ENCODE measurements around the gene RNF114.
"Not testable (repeated sequence)": the region's sequence is repeated elsewhere in the genome, so short reads cannot be mapped to it uniquely, and the experiment has no call there.

Gene RNF114

DNA sequence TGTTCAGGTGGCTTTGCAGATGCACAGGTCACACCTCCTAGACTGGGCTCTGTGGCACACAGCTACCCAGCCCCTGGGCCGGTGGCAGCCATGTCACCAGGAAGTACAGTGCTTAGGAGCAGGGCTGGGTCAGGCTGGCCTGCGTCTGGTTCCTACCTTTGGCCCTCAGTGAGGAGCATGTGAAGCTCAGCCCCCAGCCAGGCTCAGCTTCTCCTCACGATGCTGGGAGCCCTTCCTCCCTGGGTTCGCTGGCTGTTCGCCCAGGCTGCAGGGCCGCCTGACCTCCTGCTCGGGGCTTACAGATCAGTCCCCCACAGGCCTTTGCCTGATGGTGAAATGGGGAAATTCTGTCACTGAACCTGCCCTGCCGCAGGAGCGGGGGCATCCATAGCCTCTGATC, 43.9 kb upstream of the RNF114 start:
- H3K36me3 ChIP-seq (ENCODE audit: control insufficient read depth, insufficient read depth, low read length), result no peaks in the 10 kb centered on the region
- H3K27ac ChIP-seq (ENCODE audit: low read depth, low read length), result no peak overlapping the region
- no peak overlapping the region for H3K9ac ChIP-seq (ENCODE audit: low read depth, low read length)
- no peak overlapping the region for H3K4me3 ChIP-seq (ENCODE audit: low read depth, low read length)
- peaks cover 19% of the 10 kb centered on the region for H3K4me1 ChIP-seq (ENCODE audit: control insufficient read depth, insufficient read depth, low read length)
- no peaks in the 10 kb centered on the region for H3K27me3 ChIP-seq (ENCODE audit: control insufficient read depth, insufficient read depth, low read length)
- H3K9me3 ChIP-seq (ENCODE audit: control insufficient read depth, insufficient read depth, low read length), result no peaks in the 10 kb centered on the region

DNA sequence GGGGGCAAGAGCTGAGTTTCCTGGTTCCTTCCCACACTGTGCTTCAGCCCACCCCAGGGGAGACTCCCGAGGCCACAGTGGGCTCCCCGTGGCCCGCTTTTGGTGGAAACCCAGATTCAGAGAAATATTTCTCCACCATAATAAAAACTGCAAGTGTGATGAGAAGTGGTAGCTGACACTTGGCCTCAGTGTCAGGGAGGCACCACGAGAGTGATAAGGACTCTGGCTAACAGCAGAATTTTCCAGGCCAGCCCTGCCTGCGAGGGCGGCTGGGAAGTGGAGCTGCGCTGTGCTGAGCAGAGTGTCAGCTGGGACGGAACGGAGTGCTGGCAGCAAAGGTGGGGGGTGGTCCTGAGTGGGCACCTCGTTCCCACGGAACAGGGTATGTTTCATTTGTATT, 43.4 kb upstream of the RNF114 start:
- H3K9ac ChIP-seq (ENCODE audit: low read depth, low read length), result no peak overlapping the region

GRCh38 chr20:49893242-49894072, 42.7 kb upstream of the RNF114 start:
- H3K27ac ChIP-seq (ENCODE audit: low read depth, low read length), result no peak overlapping the region
- H3K4me1 ChIP-seq (ENCODE audit: control insufficient read depth, insufficient read depth, low read length), result peaks cover 16% of the 10 kb centered on the region
- no peaks in the 10 kb centered on the region for H3K9me3 ChIP-seq (ENCODE audit: control insufficient read depth, insufficient read depth, low read length)
- no peaks in the 10 kb centered on the region for H3K36me3 ChIP-seq (ENCODE audit: control insufficient read depth, insufficient read depth, low read length)
- H3K4me3 ChIP-seq (ENCODE audit: low read depth, low read length), result no peak overlapping the region
- H3K9ac ChIP-seq (ENCODE audit: low read depth, low read length), result no peak overlapping the region
- H3K27me3 ChIP-seq (ENCODE audit: control insufficient read depth, insufficient read depth, low read length), result no peaks in the 10 kb centered on the region

More for the DNA sequence above, 43.4 kb upstream of the RNF114 start:
- H3K9me3 ChIP-seq (ENCODE audit: control insufficient read depth, insufficient read depth, low read length), result no peaks in the 10 kb centered on the region
- H3K27me3 ChIP-seq (ENCODE audit: control insufficient read depth, insufficient read depth, low read length), result no peaks in the 10 kb centered on the region
- H3K27ac ChIP-seq (ENCODE audit: low read depth, low read length), result no peak overlapping the region
- H3K4me3 ChIP-seq (ENCODE audit: low read depth, low read length), result no peak overlapping the region
- H3K4me1 ChIP-seq (ENCODE audit: control insufficient read depth, insufficient read depth, low read length), result peaks cover 19% of the 10 kb centered on the region
- H3K36me3 ChIP-seq (ENCODE audit: control insufficient read depth, insufficient read depth, low read length), result no peaks in the 10 kb centered on the region

GRCh38 chr20:49894073-49894470, 42.1 kb upstream of the RNF114 start:
- H3K9me3 ChIP-seq (ENCODE audit: control insufficient read depth, insufficient read depth, low read length), result no peaks in the 10 kb centered on the region
- no peak overlapping the region for H3K9ac ChIP-seq (ENCODE audit: low read depth, low read length)
- H3K27ac ChIP-seq (ENCODE audit: low read depth, low read length), result no peak overlapping the region
- H3K27me3 ChIP-seq (ENCODE audit: control insufficient read depth, insufficient read depth, low read length), result no peaks in the 10 kb centered on the region
- no peaks in the 10 kb centered on the region for H3K36me3 ChIP-seq (ENCODE audit: control insufficient read depth, insufficient read depth, low read length)
- H3K4me3 ChIP-seq (ENCODE audit: low read depth, low read length), result no peak overlapping the region
- H3K4me1 ChIP-seq (ENCODE audit: control insufficient read depth, insufficient read depth, low read length), result peaks cover 11% of the 10 kb centered on the region

DNA sequence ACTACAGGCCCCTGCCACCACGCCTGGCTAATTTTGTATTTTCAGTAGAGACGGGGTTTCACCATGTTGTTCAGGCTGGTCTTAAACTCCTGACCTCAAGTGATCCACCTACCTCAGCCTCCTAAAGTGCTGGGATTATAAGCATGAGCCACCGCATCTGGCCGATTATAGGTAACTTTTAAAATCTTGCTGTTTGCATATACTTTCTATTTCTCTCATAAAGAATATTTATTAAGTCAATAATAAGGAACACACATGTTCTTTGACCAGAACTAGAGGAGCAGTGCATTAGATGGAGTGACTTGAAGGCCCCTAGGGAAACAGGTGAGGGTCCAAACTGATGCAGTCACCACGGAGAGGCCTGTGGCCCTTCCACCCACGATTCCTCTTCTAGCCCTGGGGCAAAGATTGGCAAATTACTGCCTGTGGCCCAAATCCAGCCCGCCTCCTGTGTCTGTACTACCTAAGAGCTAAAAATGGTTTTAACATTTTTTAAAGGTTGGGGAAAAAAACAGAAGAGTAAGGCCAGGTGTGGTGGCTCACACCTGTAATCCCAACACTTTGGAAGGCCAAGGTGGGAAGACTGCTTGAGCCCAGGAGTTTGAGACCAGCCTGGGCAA, 40.6 kb upstream of the RNF114 start:
- H3K4me1 ChIP-seq (ENCODE audit: control insufficient read depth, insufficient read depth, low read length); H3K27me3 ChIP-seq (ENCODE audit: control insufficient read depth, insufficient read depth, low read length); H3K36me3 ChIP-seq (ENCODE audit: control insufficient read depth, insufficient read depth, low read length); H3K27ac ChIP-seq (ENCODE audit: low read depth, low read length); H3K9ac ChIP-seq (ENCODE audit: low read depth, low read length); H3K4me3 ChIP-seq (ENCODE audit: low read depth, low read length); H3K9me3 ChIP-seq (ENCODE audit: control insufficient read depth, insufficient read depth, low read length): not testable (repeated sequence)

GRCh38 chr20:49896204-49896603, 40.0 kb upstream of the RNF114 start:
- Histone ChIP-seq H3K36me3 (ENCODE audit: control insufficient read depth, insufficient read depth, low read length) (no peaks in the 10 kb centered on the region), H3K4me3 (ENCODE audit: low read depth, low read length) (no peak overlapping the region), H3K27ac (ENCODE audit: low read depth, low read length) (no peak overlapping the region), H3K9me3 (ENCODE audit: control insufficient read depth, insufficient read depth, low read length) (no peaks in the 10 kb centered on the region), H3K9ac (ENCODE audit: low read depth, low read length) (no peak overlapping the region), H3K4me1 (ENCODE audit: control insufficient read depth, insufficient read depth, low read length) (peaks cover 3% of the 10 kb centered on the region), H3K27me3 (ENCODE audit: control insufficient read depth, insufficient read depth, low read length) (no peaks in the 10 kb centered on the region)

- no peaks in the 10 kb centered on the region for H3K27me3 ChIP-seq (ENCODE audit: control insufficient read depth, insufficient read depth, low read length)
Measured at GRCh38 chr20:49899541-49900383, 36.4 kb upstream of the RNF114 start.

DNA sequence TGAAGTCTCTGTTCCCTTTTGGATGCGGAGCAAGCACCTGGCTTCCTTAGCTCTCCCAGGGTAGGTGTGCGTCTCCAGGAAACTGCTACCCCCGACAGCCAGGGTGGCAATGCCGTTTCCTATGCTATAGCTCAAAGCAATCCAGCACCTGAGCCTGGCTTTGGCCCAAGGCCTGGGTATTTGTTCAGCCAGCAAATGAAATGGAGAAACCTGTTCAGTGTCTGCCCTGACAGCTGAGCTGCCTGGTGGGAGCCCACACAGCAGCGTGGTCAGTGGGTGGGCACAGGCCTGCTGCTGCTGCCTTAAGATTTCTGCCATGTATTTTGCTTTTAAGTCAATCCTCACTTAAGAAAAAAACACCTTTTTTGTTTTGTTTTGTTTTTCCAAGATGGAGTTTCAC, 34.6 kb upstream of the RNF114 start:
- Histone ChIP-seq H3K36me3 (ENCODE audit: control insufficient read depth, insufficient read depth, low read length) (peaks cover 29% of the 10 kb centered on the region), H3K27ac (ENCODE audit: low read depth, low read length) (no peak overlapping the region), H3K4me3 (ENCODE audit: low read depth, low read length) (no peak overlapping the region), H3K27me3 (ENCODE audit: control insufficient read depth, insufficient read depth, low read length) (no peaks in the 10 kb centered on the region), H3K4me1 (ENCODE audit: control insufficient read depth, insufficient read depth, low read length) (no peaks in the 10 kb centered on the region), H3K9ac (ENCODE audit: low read depth, low read length) (no peak overlapping the region), H3K9me3 (ENCODE audit: control insufficient read depth, insufficient read depth, low read length) (no peaks in the 10 kb centered on the region)

More at GRCh38 chr20:49899541-49900383, 36.4 kb upstream of the RNF114 start:
- Histone ChIP-seq H3K36me3 (ENCODE audit: control insufficient read depth, insufficient read depth, low read length) (peaks cover 11% of the 10 kb centered on the region), H3K9ac (ENCODE audit: low read depth, low read length) (no peak overlapping the region), H3K4me1 (ENCODE audit: control insufficient read depth, insufficient read depth, low read length) (no peaks in the 10 kb centered on the region), H3K9me3 (ENCODE audit: control insufficient read depth, insufficient read depth, low read length) (no peaks in the 10 kb centered on the region), H3K27ac (ENCODE audit: low read depth, low read length) (no peak overlapping the region), H3K4me3 (ENCODE audit: low read depth, low read length) (no peak overlapping the region)

GRCh38 chr20:49904440-49905214, 31.6 kb upstream of the RNF114 start:
- H3K27me3 ChIP-seq (ENCODE audit: control insufficient read depth, insufficient read depth, low read length), result no peaks in the 10 kb centered on the region
- H3K9ac ChIP-seq (ENCODE audit: low read depth, low read length), result no peak overlapping the region
- H3K36me3 ChIP-seq (ENCODE audit: control insufficient read depth, insufficient read depth, low read length), result peaks cover 43% of the 10 kb centered on the region
- no peaks in the 10 kb centered on the region for H3K9me3 ChIP-seq (ENCODE audit: control insufficient read depth, insufficient read depth, low read length)
- no peak overlapping the region for H3K4me3 ChIP-seq (ENCODE audit: low read depth, low read length)
- H3K4me1 ChIP-seq (ENCODE audit: control insufficient read depth, insufficient read depth, low read length), result no peaks in the 10 kb centered on the region
- H3K27ac ChIP-seq (ENCODE audit: low read depth, low read length), result no peak overlapping the region

DNA sequence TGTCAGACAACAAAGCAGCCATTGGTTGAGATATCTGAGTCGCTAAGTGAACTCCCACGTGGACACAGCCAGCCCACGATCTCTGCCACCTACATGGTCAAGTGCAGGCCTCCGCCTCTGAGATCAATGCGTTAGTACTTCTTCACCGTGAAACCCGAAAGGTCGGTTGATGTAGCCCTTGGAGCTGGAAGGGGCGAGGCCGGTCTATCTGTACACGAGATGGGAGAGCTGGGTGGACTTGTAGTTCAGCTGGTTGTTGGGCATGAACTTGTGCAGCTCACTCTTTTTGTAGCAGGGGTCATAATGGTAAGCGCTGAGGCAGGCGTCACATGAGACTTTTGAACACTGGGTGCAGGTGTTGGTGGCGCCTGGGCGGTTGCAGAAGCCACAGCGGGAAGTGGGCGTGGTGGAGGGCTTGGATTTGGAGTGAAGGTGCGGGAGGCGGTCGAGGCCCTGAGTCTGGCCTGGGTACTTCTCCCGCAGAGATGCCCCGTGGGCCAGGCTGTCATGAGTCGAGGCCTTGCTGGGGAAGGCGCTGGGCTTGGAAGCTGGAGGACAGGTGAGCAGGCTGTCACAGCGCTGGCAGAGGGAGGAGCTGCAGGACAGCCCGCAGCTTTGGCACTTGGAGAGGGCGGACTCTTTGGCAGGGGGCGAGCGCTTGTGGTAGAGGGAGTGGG, 30.6 kb upstream of the RNF114 start:
- no peaks in the 10 kb centered on the region for H3K27me3 ChIP-seq (ENCODE audit: control insufficient read depth, insufficient read depth, low read length)

More for the DNA sequence above, 30.6 kb upstream of the RNF114 start:
- H3K4me3 ChIP-seq (ENCODE audit: low read depth, low read length), result no peak overlapping the region
- H3K27ac ChIP-seq (ENCODE audit: low read depth, low read length), result no peak overlapping the region
- H3K36me3 ChIP-seq (ENCODE audit: control insufficient read depth, insufficient read depth, low read length), result peaks cover 43% of the 10 kb centered on the region
- no peak overlapping the region for H3K9ac ChIP-seq (ENCODE audit: low read depth, low read length)
- no peaks in the 10 kb centered on the region for H3K4me1 ChIP-seq (ENCODE audit: control insufficient read depth, insufficient read depth, low read length)
- no peaks in the 10 kb centered on the region for H3K9me3 ChIP-seq (ENCODE audit: control insufficient read depth, insufficient read depth, low read length)

Data from HUES48 (cell line).